Gastroesophageal sphincter (tissue), 4 donors: ENCODE results near the gene VAV1. TPM values are rescaled to one million over a fixed set of nuclear protein-coding genes. Genes with fewer than 3 reads are reported as not detected.

Source experiments
- ATAC-seq: fragments of 150-250 bp; one replicate; pipeline ENCODE4 v1.9.1; 2016; ENCODE audit warnings: mild to moderate bottlenecking, moderate library complexity
- H3K27ac ChIP-seq, 4 donors: fragments of 200-600 bp; sonication (generic) in 3 of 4; 1 replicate in 3 of 4; 2 replicates in 1 of 4; pipeline ENCODE4 v1.5.1; 2016 to 2019
- H3K27me3 ChIP-seq: fragments of 200-600 bp; sonication (generic); one replicate; pipeline ENCODE4 v1.5.1; 2019
- H3K36me3 ChIP-seq, 2 donors: fragments of 200-600 bp; sonication (generic); one replicate each; pipeline ENCODE4 v1.5.1; 2019; ENCODE audit warnings: control low read depth in 1 of 2
- H3K4me1 ChIP-seq, 3 donors: fragments of 200-600 bp; sonication (generic); 1 replicate in 2 of 3; 2 replicates in 1 of 3; pipeline ENCODE4 v1.5.1; 2016 to 2019; ENCODE audit warnings: control low read depth in 2 of 3
- H3K4me3 ChIP-seq, 2 donors: fragments of 200-600 bp; sonication (generic); one replicate each; pipeline ENCODE4 v1.5.1; 2019; ENCODE audit warnings: mild to moderate bottlenecking in 1 of 2, moderate library complexity in 1 of 2
- H3K9me3 ChIP-seq, 3 donors: fragments of 200-600 bp; sonication (generic); one replicate each; pipeline ENCODE4 v1.5.1; 2017 to 2019; ENCODE audit warnings: control low read depth in 2 of 3
- EP300 ChIP-seq: sonication (generic); formaldehyde crosslinking; IDR thresholded peaks from one replicate; pipeline ENCODE4 v1.6.1; 2017; ENCODE audit warnings: antibody characterized with exemption, mild to moderate bottlenecking
- POLR2A ChIP-seq, 2 donors: fragments of 450-650 bp; IDR thresholded peaks; one replicate each; pipeline ENCODE4 v1.6.1; 2017; ENCODE audit warnings: antibody characterized with exemption in 2 of 2, mild to moderate bottlenecking in 2 of 2, moderate library complexity in 1 of 2
- POLR2AphosphoS5 ChIP-seq: sonication (generic); formaldehyde crosslinking; IDR thresholded peaks from one replicate; pipeline ENCODE4 v1.6.1; 2017; ENCODE audit warnings: antibody characterized with exemption
- WGBS, 2 donors: methylation state at CpG; one replicate each; pipeline ENCODE4 v1.1.5; 2018; ENCODE audit warnings: low coverage in 1 of 2; 5-methylcytosine and 5-hydroxymethylcytosine counted together
- total RNA-seq, 4 donors: library from RNA; depleted of rRNA; stranded (reverse); fragments of >200 nt; gene quantifications; one replicate each; pipeline ENCODE4 v1.1.0, GENCODE V29; 2016
- TF ChIP-seq, protein P1 (sequence below), 4 experiments: fragments of 200-600 bp in 2 of 4; fragments of 450-650 bp in 2 of 4; sonication (generic) in 1 of 4; IDR thresholded peaks; one replicate each; pipeline ENCODE4 v1.5.1; 2017 to 2019; ENCODE audit warnings: antibody characterized with exemption in 4 of 4, mild to moderate bottlenecking in 2 of 4, moderate library complexity in 2 of 4

Gene VAV1
- total RNA-seq, 4 donors from 2014 or later = 2.3 to 7.8 (median 5.7) TPM

- no peak for TF ChIP-seq POLR2A (IDR thresholded peaks at IDR 0.05)
These were observed 75.3 kb downstream of the VAV1 start for GRCh38 chr19:6847828-6848200.

DNA sequence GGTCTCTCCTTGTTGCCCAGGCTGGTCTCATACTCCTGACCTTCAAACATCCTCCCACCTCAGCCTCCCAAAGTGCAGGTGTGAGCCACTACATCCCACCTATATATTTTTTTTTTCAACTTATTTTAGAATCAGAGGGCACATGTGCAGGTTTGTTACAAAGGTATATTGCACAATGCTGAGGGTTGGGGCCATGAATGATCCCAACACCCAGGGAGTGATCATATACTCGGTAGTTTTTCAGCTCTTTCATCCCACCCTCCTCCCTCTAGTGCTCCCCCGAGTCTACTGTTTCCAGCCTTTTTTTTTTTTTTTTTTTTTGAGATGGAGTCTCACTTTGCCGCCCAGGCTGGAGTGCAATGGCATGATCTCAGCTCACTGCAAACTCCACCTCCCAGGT is 76.5 kb downstream of the VAV1 start:
- Histone ChIP-seq H3K4me1 (no peaks in the 10 kb centered on the region), H3K36me3 (no peaks in the 10 kb centered on the region), H3K27ac (no peak overlapping the region), H3K4me3 (no peak overlapping the region), H3K9me3 (no peaks in the 10 kb centered on the region), H3K27me3 (peaks cover 26% of the 10 kb centered on the region)
- WGBS, 2 donors = 53 to 70% methylated on average over 2 of the region's 3 CpGs
- TF ChIP-seq POLR2A (IDR thresholded peaks at IDR 0.05) = no peak
- TF ChIP-seq, protein P1, sequence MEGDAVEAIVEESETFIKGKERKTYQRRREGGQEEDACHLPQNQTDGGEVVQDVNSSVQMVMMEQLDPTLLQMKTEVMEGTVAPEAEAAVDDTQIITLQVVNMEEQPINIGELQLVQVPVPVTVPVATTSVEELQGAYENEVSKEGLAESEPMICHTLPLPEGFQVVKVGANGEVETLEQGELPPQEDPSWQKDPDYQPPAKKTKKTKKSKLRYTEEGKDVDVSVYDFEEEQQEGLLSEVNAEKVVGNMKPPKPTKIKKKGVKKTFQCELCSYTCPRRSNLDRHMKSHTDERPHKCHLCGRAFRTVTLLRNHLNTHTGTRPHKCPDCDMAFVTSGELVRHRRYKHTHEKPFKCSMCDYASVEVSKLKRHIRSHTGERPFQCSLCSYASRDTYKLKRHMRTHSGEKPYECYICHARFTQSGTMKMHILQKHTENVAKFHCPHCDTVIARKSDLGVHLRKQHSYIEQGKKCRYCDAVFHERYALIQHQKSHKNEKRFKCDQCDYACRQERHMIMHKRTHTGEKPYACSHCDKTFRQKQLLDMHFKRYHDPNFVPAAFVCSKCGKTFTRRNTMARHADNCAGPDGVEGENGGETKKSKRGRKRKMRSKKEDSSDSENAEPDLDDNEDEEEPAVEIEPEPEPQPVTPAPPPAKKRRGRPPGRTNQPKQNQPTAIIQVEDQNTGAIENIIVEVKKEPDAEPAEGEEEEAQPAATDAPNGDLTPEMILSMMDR (IDR thresholded peaks at IDR 0.05) = no peak
- no peak for TF ChIP-seq POLR2AphosphoS5
- no peak for TF ChIP-seq EP300
- ATAC-seq = no peak

More at GRCh38 chr19:6847828-6848200, 75.3 kb downstream of the VAV1 start:
- H3K9me3 ChIP-seq = no peaks in the 10 kb centered on the region
- ATAC-seq = no peak
- no peaks in the 10 kb centered on the region for H3K4me1 ChIP-seq
- no peak overlapping the region for H3K4me3 ChIP-seq
- no peaks in the 10 kb centered on the region for H3K36me3 ChIP-seq
- H3K27me3 ChIP-seq = peaks cover 14% of the 10 kb centered on the region
- no peak overlapping the region for H3K27ac ChIP-seq
- 87 to 100% methylated on average over 1 to 9 of the region's 11 CpGs for WGBS, 2 donors

DNA sequence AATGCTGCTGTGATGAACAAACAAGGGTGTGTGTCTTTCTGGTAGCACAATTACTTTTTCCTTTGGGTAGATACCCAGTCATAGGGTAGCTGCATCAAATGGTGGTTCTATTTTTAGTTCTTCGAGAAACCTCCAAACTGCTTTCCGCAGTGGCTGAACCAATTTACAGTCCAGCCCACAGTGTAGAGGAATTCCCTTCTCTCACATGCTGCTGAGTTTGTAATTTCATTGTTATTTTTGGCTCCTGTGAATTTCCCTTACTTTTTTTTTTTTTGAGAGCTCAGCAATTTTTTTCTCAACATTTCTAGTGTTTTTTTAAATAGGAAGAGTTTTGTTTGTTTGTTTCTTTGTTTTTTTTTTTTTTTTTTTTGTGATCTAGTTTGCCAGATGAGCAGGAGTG is 77.4 kb downstream of the VAV1 start:
- 75% methylated on average over 2 of the region's 2 CpGs; no CpG with 5 or more reads in 1 of the 2 donors for WGBS, 2 donors
- ATAC-seq = no peak
- no peaks in the 10 kb centered on the region for H3K9me3 ChIP-seq
- no peaks in the 10 kb centered on the region for H3K36me3 ChIP-seq
- H3K27ac ChIP-seq = no peak overlapping the region
- TF ChIP-seq POLR2A (IDR thresholded peaks at IDR 0.05) (no peak), POLR2AphosphoS5 (no peak), EP300 (no peak)
- TF ChIP-seq, protein P1 (IDR thresholded peaks at IDR 0.05) = no peak
- peaks cover 35% of the 10 kb centered on the region for H3K27me3 ChIP-seq
- no peaks in the 10 kb centered on the region for H3K4me1 ChIP-seq
- no peak overlapping the region for H3K4me3 ChIP-seq

GRCh38 chr19:6851359-6851758 is 78.9 kb downstream of the VAV1 start:
- no peak for ATAC-seq
- Histone ChIP-seq H3K4me3 (no peak overlapping the region), H3K27me3 (peaks cover 46% of the 10 kb centered on the region), H3K9me3 (no peaks in the 10 kb centered on the region), H3K4me1 (no peaks in the 10 kb centered on the region), H3K36me3 (no peaks in the 10 kb centered on the region), H3K27ac (no peak overlapping the region)
- no peak for TF ChIP-seq POLR2AphosphoS5
- WGBS, 2 donors = 64% methylated on average over 1 of the region's 1 CpG

GRCh38 chr19:6852001-6852400 is 79.5 kb downstream of the VAV1 start:
- ATAC-seq = no peak
- Histone ChIP-seq H3K9me3 (no peaks in the 10 kb centered on the region), H3K4me3 (no peak overlapping the region), H3K4me1 (no peaks in the 10 kb centered on the region), H3K36me3 (no peaks in the 10 kb centered on the region), H3K27ac (no peak overlapping the region), H3K27me3 (peaks cover 46% of the 10 kb centered on the region)
- TF ChIP-seq POLR2AphosphoS5 (no peak), POLR2A (IDR thresholded peaks at IDR 0.05) (no peak), EP300 (no peak)
- TF ChIP-seq, protein P1 (IDR thresholded peaks at IDR 0.05) = no peak
- 100% methylated on average over 1 of the region's 1 CpG for WGBS, 2 donors

- no peaks in the 10 kb centered on the region for H3K4me1 ChIP-seq
- H3K9me3 ChIP-seq = no peaks in the 10 kb centered on the region
- H3K27me3 ChIP-seq = peaks cover 46% of the 10 kb centered on the region
- WGBS, 2 donors = 80 to 82% methylated on average over 4 to 6 of the region's 11 CpGs
- H3K36me3 ChIP-seq = no peaks in the 10 kb centered on the region
- ATAC-seq = no peak
- TF ChIP-seq, protein P1 (IDR thresholded peaks at IDR 0.05) = no peak
- TF ChIP-seq POLR2A (IDR thresholded peaks at IDR 0.05) = no peak
- TF ChIP-seq POLR2AphosphoS5 = no peak
- no peak for TF ChIP-seq EP300
- no peak overlapping the region for H3K27ac ChIP-seq
- H3K4me3 ChIP-seq = no peak overlapping the region
These were observed 81.4 kb downstream of the VAV1 start for GRCh38 chr19:6853868-6854267.
